DMS114 treated with DMSO at 0.1 percent for 48 hours (cell line): ENCODE data around the gene DNAJC5G.
"Not testable (repeated sequence)": the region's sequence is repeated elsewhere in the genome, so short reads cannot be mapped to it uniquely, and the experiment has no call there.

Experiments used
- DNase-seq: peaks from one replicate; lab custom pipeline; 2025; ENCODE audit not compliant: unreplicated experiment; lab: John Stamatoyannopoulos, UW

DNAJC5G gene

DNA sequence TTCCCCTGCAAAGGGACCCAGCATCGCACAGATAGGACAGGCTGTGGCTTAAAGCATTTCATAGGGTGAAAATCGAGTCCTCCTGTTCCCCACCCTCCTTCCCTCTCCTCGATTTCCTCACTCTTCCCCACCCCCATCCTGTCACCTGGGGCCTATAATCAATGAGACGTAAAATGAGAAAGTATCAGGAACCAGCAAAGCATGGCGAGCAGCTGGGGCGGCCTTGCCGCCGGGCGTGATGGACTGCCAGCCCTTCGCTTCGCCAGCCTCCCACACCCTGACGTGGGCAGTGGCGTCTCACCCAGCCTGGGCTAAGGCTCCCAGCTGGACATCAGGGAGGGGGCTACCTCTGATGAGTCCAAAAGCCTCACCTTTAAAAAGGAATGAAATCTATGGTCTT is 23.5 kb upstream of the DNAJC5G start:
- DNase-seq, result no peak

DNA sequence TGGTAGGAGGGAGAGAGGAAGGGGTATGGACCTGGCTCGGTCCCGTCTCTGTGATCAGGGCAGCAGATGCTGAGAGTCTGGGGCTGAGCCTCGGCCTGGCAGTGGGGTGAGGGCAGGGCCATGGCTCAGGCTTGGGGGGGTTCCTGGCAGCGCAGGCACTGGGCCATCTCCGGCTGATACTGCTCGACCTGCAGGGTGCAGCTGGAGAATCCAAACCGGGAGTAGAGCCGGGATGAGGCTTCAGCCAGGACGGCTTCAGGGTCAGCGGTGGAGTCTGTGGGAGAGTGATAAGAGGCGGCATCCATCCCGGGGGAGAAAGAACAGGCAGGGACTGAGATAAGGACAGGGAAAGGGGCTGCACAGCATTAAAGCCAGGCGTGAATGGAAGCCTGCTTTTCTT is 20.0 kb upstream of the DNAJC5G start:
- no peak for DNase-seq

DNA sequence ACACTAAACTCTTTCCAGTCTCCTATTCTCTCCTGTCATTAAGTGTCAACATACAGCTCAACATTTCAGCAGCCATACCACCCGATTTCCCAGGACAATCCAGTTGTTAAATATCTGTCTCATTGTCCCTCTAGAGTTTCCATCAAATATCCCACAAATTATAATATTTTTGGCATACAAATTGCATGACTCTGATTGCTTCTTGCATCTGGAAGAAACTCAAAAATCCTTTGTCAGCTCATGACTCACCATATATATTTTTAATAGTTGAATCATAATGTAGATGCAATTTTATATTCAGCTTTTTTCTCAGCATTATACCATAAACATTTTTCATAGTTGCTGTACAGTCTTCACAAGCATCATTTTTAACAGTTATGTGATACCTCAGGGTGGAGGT is 19.6 kb upstream of the DNAJC5G start:
- DNase-seq, result no peak

DNA sequence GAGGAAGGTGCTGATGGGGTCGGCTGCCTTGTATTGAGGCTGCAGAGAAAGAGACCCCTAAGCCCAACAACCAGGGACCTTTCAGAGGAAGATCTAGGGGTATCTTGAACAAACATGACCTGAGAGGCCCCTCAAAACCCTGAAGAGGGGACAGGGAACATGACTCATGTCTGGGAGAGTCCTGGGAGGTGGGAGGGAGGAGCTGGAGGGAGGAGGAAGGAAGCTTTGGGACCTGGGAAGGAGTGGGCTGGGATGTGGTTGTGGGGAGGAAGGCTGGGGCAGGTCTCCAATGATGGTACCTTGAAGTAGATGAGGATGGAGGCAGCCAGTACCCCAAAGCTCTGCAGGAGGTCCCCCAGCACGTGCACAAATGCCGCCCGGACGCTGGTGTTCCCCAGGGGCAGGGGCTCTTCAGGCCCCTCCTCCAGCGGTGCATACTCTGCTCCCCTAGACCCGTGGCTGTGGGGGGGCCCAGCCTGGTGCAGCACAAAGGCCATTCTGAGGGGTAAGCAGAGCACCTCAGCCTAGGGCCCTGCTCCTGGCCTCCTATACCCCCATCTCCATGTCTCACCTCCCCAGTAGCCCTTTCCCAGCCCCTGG is 18.3 kb upstream of the DNAJC5G start:
- DNase-seq, result no peak

DNA sequence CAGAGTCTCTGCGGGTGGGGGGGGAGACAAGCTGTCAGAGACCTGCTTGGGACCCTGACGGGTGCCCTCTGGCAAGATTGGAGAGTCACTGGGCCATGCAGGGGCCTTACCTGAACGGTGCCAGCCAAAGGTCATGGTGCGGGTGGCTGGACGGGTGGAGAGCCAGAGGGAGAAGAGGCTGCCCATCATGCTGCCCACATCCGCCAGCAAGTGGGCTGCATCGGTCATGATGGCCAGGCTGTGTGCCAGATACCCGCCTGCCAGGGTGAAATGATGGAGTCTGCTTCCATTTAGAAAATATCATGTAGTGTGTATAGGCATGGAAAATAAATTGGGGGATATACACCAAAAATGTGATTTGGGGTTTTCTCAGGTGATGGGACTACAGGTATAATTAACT is 17.2 kb upstream of the DNAJC5G start:
- no peak for DNase-seq

DNA sequence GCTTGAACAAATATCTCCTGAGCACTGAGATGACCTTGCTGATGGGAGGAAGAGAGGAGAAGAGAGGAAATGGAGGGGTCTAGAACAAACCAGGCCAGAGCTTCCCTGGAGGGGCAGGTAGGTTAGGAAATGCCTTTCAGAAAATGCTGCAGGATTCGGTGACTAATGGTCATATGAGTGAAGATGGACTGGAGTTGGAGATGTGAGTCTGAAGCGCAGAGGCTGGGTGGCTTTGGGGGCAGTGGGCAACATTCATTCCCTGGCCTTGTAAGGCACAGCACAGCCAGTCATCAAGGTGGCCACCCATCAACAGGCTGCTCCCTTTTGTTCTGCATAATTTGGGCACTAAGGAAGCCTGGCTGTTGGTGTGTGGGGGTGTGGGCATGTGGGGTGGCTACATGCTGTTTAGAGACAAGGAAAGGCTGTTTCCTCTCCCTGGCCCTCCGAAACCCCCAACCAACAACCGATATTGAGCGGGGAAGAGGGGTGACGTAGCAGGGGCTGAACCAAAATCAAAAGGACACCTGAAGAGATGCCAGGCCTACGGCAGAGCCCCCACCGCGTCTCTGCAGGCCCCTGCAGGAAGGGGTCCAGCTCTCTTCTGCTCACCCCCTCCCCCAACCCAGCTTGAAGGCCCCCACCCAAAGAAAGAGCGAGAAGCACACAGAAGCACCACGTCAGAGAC is 13.8 kb upstream of the DNAJC5G start:
- DNase-seq, result no peak

DNA sequence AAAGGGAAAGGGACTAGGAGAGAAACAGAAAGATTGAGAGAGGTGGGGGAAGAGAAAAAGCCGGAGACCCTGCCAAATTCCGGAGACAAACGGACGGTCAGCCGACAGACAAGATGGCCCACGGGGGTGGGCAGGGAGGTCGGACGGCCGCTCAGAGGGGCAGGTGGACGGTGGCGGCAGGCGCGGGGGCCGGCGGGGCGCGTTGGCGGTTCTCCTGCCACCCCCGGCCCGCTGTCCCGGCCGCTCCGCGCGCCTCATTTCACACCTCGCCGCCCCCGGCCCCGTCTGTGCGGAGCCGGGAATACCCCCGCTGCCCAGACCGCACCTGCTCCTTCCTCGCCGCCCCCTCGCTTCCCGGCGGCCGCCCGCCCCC is 13.3 kb upstream of the DNAJC5G start:
- DNase-seq, result no peak

DNA sequence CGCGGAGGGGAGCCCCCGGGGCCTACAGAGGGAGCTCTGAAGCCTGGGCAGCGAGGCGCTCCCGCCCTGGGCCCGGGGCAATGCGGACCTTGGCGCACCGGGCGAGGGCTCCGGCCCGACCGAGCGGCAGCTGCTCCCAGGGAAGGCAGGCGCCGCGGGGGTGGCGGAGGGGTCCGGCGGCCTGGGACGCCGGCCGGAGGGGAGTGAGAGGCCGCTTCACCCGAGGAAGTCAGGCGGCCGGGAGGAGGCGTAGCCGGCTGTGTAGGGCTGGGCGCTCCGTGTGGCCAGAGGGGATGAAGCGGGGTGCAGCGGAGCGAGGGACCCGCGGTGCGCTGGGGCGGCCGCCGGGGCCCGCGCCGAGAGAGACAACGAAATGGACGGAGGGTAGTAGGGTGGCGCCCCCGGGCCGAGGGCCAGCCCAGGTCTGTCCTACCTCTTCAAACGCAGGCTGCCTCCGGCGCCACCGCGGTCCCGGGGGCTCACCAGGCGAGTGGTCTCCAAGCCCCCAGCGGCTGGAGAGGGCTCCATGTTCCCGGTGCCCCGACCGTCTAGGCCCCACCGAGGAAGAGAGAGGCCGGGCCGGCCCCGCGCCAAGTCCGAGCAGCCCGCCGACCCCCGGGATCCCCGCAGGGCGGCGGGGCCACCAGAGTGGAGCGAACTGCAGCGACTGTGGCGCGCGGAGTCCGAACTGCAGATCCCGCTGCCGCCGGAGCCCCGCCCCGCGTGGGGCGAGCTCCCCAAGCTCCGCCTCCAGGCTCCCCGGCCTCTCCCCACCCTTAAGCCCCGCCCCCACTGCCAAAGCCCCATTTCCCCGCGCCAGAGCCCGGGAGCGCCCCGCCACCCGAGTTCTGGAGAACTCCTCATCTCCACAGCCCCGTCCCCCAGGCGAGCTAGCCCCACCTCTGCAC is 12.6 kb upstream of the DNAJC5G start, which contains the start of gene SLC30A3:
TSS of gene SLC30A3 (minus strand) at position 669 of the 908 bp plus-strand sequence. CDS start at position 528, 141 bp downstream.
- DNase-seq, result no peak

DNA sequence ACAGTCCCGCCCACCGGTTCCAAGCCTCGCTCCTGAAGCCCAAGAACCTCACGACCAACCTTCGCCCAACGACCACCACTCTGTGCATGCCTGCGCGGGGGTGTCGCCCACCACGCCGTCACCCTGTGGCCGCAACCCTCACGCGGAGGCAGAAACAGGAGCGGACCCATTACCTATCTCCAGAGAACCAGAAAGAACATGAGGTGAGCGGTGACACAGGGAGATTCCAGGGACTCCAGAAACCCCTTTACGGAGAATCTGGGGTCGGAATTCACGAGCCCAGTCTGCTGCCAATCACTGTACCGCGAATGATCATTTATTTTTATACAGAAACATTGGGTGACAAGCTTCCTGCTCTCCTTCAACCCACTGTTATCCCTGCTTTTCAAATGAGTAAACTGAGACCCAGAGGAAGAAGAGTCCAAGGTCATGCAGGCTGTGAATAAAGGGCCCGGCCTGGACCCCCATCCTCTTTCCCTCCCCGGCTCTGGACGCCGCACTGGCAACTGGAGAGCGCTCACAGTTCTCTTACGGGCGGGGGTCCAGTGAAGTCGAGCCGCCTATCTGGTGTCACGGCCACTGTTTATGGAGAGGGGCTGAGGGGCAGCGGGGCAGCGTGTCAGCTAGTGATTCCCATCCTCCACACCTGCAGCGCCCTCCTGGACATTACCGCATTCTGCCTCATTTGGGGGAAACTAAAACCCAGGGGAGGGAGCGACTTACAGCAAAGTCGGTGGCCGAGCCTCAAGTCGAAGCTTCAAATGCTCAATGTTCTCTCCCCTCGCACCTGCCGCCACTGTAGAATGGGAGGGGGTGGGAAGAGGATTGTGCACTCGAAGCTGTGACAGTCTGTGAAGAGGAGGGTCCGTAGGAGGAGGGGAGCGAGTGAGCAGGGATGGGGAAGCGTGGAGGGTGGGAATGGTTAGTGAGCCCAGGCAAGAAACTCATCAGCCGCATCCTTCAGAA is 11.7 kb upstream of the DNAJC5G start:
- no peak for DNase-seq

DNA sequence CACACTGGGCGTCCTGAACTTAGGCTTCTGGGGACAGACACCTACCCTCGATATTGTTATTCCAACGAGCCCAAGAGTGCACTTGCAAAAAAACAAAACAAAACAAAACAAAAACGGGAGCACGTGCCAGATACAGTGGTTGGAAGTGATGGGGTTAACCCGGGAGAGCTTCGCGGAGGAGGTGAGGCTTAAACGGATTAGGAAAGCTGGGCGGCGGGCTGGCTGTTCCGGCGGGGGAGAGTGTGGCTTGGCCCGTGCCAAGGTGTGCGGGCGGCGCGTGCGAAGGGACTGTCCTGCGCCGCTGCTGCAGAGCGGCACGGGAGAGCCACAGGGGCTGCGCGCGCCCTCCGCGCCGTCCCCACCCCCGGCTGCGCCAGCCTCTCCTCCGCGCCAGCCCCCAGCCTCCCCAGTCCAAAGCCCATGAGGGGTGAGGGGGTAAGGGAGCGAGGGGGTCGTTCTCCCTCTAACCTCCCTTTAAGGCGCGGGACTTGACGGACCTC is 10.9 kb upstream of the DNAJC5G start:
- no peak for DNase-seq

DNA sequence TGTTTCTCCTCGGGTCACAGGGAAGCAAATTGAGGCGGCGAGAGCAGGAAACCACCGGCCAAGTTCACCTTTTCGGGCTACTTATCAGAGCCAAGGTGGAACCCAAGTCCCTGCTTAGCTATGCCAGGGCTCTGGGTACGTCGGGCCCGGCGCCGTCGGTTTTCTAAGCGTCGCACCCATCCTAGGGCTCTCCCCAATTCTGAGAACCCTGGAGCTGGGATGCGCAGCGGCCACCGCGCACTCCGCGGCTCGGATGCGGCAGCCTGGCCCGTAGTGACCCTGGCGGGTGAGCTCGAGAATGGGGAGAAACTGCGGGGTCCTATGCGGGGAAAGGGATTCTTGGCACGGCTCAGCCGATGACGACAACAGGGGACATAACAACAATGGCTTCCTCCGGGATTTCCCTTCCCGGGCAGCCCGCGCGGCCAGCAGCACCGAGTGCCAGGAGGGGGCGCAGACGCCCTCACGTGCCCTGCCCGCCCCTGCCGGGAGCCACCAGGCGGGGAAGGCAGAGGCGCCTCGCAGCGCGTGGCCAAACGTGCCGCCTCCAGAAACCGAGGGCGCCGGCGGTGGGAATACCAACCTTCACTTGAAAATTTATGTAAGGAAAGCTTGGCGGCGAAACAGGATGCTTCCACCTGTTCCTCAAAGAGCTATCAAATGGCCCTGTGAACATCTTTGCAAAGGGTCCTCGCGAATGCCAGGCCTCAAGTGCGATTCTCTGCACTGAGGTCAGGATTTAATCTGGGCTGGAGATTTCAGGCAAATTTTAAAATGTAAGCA is 10.3 kb upstream of the DNAJC5G start:
- peak; percentile 60 for DNase-seq

DNA sequence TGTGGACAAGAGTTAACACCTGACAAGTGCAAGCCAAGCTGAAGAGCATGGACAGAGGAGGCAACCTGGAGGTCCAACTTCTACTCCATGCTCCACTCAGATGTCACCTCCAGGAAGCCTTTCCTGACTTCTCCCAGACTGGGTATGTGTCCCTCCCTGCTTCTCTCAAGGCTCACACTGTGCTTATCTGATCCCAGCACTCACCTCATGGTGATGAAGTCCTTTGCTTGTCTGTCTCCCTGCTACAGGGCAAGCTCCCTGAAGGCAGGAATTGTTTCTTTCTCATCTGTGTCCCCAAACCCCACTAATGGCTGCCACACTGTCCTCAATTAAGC is 9.7 kb upstream of the DNAJC5G start:
- no peak for DNase-seq

DNA sequence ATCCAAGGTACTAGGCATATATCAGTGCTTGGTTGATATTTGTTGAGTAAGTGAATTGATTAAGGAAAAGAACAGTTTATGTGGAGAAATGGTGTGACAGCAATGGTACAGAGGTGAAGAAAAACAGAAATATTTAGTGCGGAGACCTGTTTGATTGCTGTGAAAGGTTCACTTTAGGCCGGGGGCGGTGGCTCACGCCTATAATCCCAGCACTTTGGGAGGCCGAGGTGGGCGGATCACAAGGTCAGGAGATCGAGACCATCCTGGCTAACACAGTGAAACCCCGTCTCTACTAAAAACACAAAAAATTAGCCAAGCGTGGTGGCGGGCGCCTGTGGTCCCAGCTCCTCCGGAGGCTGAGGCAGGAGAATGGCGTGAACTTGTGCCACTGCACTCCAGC is 6.9 kb upstream of the DNAJC5G start:
- not testable (repeated sequence) for DNase-seq

DNA sequence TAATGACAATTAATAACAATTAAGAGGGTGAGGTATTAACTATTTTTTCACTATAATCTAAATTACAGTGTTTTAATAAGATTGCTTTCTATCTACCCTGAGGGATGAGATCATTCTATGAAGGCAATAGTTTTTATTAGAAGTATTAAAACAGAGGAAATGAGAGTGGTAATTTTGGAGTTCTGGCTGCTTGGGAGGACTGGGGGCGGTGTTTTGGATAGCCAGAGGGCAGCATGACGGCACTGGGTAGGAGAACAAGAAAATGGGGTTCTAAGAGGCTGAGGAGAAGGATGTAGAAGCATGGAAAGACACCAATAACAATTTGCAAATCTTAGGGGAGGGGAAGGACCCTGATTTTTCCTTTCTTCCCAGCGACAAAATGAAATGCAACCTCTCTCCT is 5.1 kb upstream of the DNAJC5G start:
- no peak for DNase-seq

DNA sequence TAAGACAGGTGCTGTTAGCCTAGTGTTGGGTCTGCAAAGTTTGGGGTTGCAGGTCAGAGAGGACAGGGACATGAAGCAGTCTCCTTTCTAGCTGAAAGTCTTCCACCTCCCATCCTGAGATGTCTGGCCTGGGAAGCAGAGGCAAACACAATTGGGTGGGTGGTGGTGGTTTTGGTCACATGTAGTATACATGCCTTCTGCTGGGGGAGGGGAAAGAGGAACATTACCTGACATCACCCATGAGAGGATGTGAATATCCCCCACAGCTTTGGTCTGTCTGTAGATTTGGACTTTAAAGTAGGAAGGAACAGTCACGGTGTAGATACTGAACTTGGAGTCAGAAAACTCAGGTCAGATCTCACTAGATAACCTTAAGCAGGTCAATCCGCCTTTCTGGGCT is 4.6 kb upstream of the DNAJC5G start:
- DNase-seq, result no peak

DNA sequence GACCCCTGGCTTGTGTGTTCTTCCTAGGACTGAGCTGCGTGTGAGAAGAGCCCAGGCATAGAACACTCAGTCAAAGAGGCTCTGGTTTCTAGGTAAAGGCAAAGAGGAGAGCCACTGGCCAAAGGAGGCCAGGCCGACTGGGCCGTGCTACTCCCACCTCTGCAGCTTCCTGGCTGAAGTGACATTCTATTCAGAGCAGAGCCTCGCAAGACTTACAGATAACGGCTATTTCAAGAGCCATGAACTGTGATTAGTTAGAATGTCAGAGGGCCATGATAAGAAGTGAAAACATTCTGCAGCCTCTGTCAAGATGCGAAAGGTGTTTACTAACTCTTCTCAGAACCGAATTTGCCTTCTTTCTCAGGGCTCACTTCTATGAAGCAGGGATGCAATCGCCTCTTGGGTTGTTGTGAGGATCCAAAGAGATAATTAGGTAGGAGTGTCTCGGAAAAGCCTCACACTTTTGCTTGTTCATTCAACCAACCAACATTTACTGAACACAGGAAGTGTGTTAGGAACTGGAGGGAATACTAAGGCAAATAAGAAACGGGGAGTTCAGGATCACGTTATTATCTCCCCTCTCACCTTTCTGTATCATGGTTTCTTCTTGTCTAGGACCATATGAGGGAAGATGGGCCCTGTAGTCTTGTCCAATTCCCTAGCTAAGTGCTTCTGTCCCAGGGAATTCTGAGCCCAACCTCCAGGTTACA is 3.4 kb upstream of the DNAJC5G start:
- no peak for DNase-seq

DNA sequence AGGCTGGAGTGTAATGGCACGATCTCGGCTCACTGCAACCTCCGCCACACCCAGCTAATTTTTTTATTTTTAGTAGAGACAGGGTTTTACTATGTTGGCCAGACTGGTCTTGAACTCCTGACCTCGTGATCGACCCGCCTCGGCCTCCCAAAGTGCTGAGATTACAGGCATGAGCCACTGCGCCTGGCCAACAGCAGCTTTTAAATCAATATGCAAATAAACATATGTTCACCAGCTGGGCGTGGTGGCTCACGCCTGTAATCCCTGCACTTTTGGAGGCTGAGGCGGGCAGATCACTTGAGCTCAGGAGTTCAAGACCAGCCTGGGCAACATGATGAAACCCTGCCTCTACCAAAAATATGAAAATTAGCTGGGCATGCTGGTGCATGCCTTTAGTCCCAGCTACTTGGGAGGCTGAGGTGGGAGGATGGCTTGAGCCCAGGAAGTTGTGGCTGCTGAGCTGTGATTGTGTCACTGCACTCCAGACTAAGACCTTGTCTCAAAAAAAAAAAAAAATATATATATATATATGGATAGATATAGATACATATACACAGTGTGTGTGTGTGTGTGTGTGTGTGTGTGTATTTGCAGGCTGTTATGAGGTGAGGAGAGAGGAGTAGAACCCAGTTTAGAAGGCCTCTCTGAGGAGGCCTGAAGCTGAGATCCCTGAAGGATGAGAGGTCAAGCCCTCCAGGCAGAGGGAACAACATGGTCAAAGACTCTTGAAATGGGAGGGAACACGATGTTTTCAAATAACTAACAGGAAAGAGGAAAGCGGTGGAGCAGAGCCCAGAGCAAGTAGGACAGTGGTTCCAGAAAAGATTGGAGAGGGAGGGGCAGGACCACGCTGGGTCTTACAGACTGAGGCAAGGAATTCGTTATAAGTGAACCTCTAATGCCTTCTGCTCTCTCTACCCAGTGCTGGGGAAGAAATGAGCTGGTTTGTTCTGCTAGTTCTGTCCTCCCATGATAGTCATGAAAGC is 2.4 kb upstream of the DNAJC5G start:
- DNase-seq, result not testable (repeated sequence)

DNA sequence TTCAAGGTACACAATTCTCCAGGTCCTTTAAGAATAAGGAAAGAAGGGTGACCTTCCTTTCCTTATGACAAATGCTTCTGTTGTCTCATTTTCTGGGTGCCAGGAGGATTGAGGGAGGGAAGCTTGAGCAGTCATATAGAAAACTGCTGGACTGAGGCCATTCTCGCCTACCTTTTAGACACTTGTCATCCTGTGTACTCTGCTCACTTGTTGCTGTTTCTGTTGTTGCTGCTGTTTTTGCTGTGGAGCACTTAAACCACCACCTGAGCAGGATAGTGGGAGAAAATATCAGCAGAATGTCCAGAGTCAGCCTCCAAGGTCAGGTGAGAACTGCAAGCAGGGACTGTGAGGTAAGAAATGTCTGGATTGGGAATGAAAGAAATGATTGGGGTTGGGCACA is 2.8 kb downstream of the DNAJC5G start:
- no peak for DNase-seq
